Activated CD8-positive, alpha-beta memory T cell treated with anti-CD3 and anti-CD28 coated beads, Interleukin-2, amount 50 U/mL, for 24 hours (primary cell): ENCODE measurements around the gene CLEC4E.
"Not testable (repeated sequence)": the region's sequence is repeated elsewhere in the genome, so short reads cannot be mapped to it uniquely, and the experiment has no call there.

ENCODE experiments used
- DNase-seq: peaks from one replicate; pipeline ENCODE4 v3.0.0-alpha.2; 2020; ENCODE audit errors: extremely low read depth

CLEC4E gene

GRCh38 chr12:8540831-8541230 lies at the start of gene CLEC4E:
TSS of gene CLEC4E (minus strand) at chr12:8540905. CDS start at chr12:8540797, 108 bp downstream.
- DNase-seq: not testable (repeated sequence)

GRCh38 chr12:8589679-8590078 lies 49.0 kb upstream of the CLEC4E start:
- no peak for DNase-seq

GRCh38 chr12:8584478-8584877 lies 43.8 kb upstream of the CLEC4E start:
- not testable (repeated sequence) for DNase-seq

GRCh38 chr12:8584004-8584403 lies 43.3 kb upstream of the CLEC4E start:
- DNase-seq: no peak

- DNase-seq: no peak
Observed at GRCh38 chr12:8581098-8581784, 40.5 kb upstream of the CLEC4E start.

GRCh38 chr12:8577879-8578278 lies 37.2 kb upstream of the CLEC4E start:
- DNase-seq: no peak

GRCh38 chr12:8572507-8572906 lies 31.8 kb upstream of the CLEC4E start:
- DNase-seq: no peak

GRCh38 chr12:8566525-8566924 lies 25.8 kb upstream of the CLEC4E start:
- no peak for DNase-seq

- not testable (repeated sequence) for DNase-seq
Observed at GRCh38 chr12:8566052-8566451, 25.3 kb upstream of the CLEC4E start.

GRCh38 chr12:8564656-8565055 lies 24.0 kb upstream of the CLEC4E start:
- no peak for DNase-seq

- no peak for DNase-seq
Observed at GRCh38 chr12:8563356-8563755, 22.7 kb upstream of the CLEC4E start.

GRCh38 chr12:8562310-8562709 lies 21.6 kb upstream of the CLEC4E start:
- no peak for DNase-seq

GRCh38 chr12:8561011-8561410 lies 20.3 kb upstream of the CLEC4E start:
- no peak for DNase-seq

GRCh38 chr12:8559676-8560075 lies 19.0 kb upstream of the CLEC4E start:
- no peak for DNase-seq

- no peak for DNase-seq
Observed at GRCh38 chr12:8556531-8557097, 15.9 kb upstream of the CLEC4E start.

- DNase-seq: no peak
Observed at GRCh38 chr12:8554451-8555195, 13.9 kb upstream of the CLEC4E start.

- DNase-seq: no peak
Observed at GRCh38 chr12:8553088-8553627, 12.5 kb upstream of the CLEC4E start.

GRCh38 chr12:8549381-8549780 lies 8.7 kb upstream of the CLEC4E start:
- no peak for DNase-seq

GRCh38 chr12:8548192-8548591 lies 7.5 kb upstream of the CLEC4E start:
- DNase-seq: no peak

- DNase-seq: no peak
Observed at GRCh38 chr12:8547645-8548044, 6.9 kb upstream of the CLEC4E start.

- DNase-seq: no peak
Observed at GRCh38 chr12:8546591-8546990, 5.9 kb upstream of the CLEC4E start.

- DNase-seq: peak; percentile 38
Observed at GRCh38 chr12:8544295-8544694, 3.6 kb upstream of the CLEC4E start.

GRCh38 chr12:8541562-8541961 lies 857 bp upstream of the CLEC4E start:
- no peak for DNase-seq
